Endothelial cell of umbilical vein (primary cell): ENCODE measurements around the gene MCTP1. TPM values are rescaled to one million over a fixed set of nuclear protein-coding genes. Genes with fewer than 3 reads are reported as not detected.

Experiments
- BruUV-seq: library from RNA; stranded (reverse); fragments of 400-500 nt; replicated peaks from 2 replicates; lab custom pipeline; 2021; lab: Mats Ljungman, UMichigan
- CTCF ChIA-PET: fragments of 300-600, 350-600 bp; sonication (Branson Sonifier 250); formaldehyde crosslinking; loops from one replicate; lab custom pipeline; 2021; ENCODE audit warnings: antibody characterized with exemption, inconsistent platforms; lab: Charles Lee
- POLR2A ChIA-PET: fragments of 300-600, 350-600 bp; sonication (Branson Sonifier 250); formaldehyde crosslinking; loops from one replicate; lab custom pipeline; 2021; ENCODE audit warnings: antibody characterized with exemption, inconsistent platforms; lab: Charles Lee
- DNase-seq: peaks from one replicate; pipeline ENCODE4 v3.0.0-alpha.2; 2011; ENCODE audit warnings: low read depth, low spot score
- FAIRE-seq: peaks from 2 replicates; lab custom pipeline; 2011; peaks lifted over from hg19 to GRCh38; lab: Jason Lieb, UNC
- H2AFZ ChIP-seq: 2 replicates; pipeline ENCODE4 v1.6.0; 2012; ENCODE audit warnings: low read depth, low read length, control low read depth, inconsistent platforms
- H3K27ac ChIP-seq: 2 replicates; pipeline ENCODE4 v1.5.1; 2011; ENCODE audit warnings: low read depth, mild to moderate bottlenecking, control low read depth, low read length, moderate library complexity; ENCODE audit not compliant: insufficient read depth
- H3K27me3 ChIP-seq, 2 experiments: 2 replicates each; pipeline versions ENCODE4 v1.6.0 to v1.6.1; 2011; ENCODE audit warnings: low read length in 2 of 2, mixed read lengths in 1 of 2; ENCODE audit not compliant: control insufficient read depth in 2 of 2, insufficient read depth in 2 of 2
- H3K36me3 ChIP-seq, 2 experiments: 2 replicates in 1 of 2; 3 replicates in 1 of 2; pipeline ENCODE4 v1.5.1; 2011; ENCODE audit warnings: low read length in 2 of 2, mild to moderate bottlenecking in 1 of 2, moderate library complexity in 1 of 2; ENCODE audit not compliant: control insufficient read depth in 2 of 2, insufficient read depth in 2 of 2; ENCODE audit errors: extremely low read depth in 1 of 2
- H3K4me1 ChIP-seq: 3 replicates; pipeline ENCODE4 v1.5.1; 2011; ENCODE audit warnings: mild to moderate bottlenecking, low read length; ENCODE audit not compliant: control insufficient read depth, insufficient read depth; ENCODE audit errors: extremely low read depth
- H3K4me2 ChIP-seq: 2 replicates; pipeline ENCODE4 v1.6.1; 2011; ENCODE audit warnings: low read length, control low read depth, mixed read lengths; ENCODE audit not compliant: insufficient read depth
- H3K4me3 ChIP-seq, 3 experiments: fragments of 200-600 bp in 1 of 3; sonication (generic), shearing (Covaris generic) in 1 of 3; replicated peaks in 1 of 3; 2 replicates each; pipeline ENCODE4 v1.5.1; 2011 to 2016; ENCODE audit warnings: control low read depth in 3 of 3, low read length in 3 of 3, mild to moderate bottlenecking in 2 of 3, inconsistent platforms in 1 of 3, low read depth in 1 of 3, moderate library complexity in 1 of 3; ENCODE audit not compliant: insufficient read depth in 1 of 3
- H3K79me2 ChIP-seq: 2 replicates; pipeline ENCODE4 v1.6.0; 2012; ENCODE audit warnings: low read length, inconsistent platforms; ENCODE audit not compliant: control insufficient read depth, insufficient read depth
- H3K9ac ChIP-seq: replicated peaks from 2 replicates; pipeline ENCODE3; 2011; ENCODE audit warnings: low read length, control low read depth; ENCODE audit not compliant: insufficient read depth; ENCODE audit errors: extremely low read depth
- H3K9me1 ChIP-seq: replicated peaks from 3 replicates; pipeline ENCODE4 v1.6.0; 2011; ENCODE audit warnings: mild to moderate bottlenecking, low read length; ENCODE audit not compliant: control insufficient read depth, insufficient read depth; ENCODE audit errors: extremely low read depth
- H3K9me3 ChIP-seq: replicated peaks from 2 replicates; pipeline ENCODE4 v1.5.1; 2012; ENCODE audit warnings: low read length, inconsistent platforms; ENCODE audit not compliant: control insufficient read depth, insufficient read depth
- H4K20me1 ChIP-seq: replicated peaks from 2 replicates; pipeline ENCODE3; 2011; ENCODE audit warnings: mild to moderate bottlenecking, low read length; ENCODE audit not compliant: control insufficient read depth, insufficient read depth; ENCODE audit errors: extremely low read depth
- EZH2 ChIP-seq: IDR thresholded peaks from 2 replicates; pipeline ENCODE4 v1.6.1; 2012; ENCODE audit warnings: borderline replicate concordance, low read depth, mild to moderate bottlenecking, moderate library complexity, low read length, inconsistent platforms; ENCODE audit not compliant: severe bottlenecking
- FOS ChIP-seq: IDR thresholded peaks from 2 replicates; pipeline ENCODE4 v1.6.1; 2011; ENCODE audit warnings: mild to moderate bottlenecking, low read length, moderate library complexity, borderline replicate concordance; ENCODE audit not compliant: insufficient read depth
- GATA2 ChIP-seq: IDR thresholded peaks from 2 replicates; pipeline ENCODE4 v1.7.0; 2011; ENCODE audit warnings: low read depth, mild to moderate bottlenecking, moderate library complexity, mixed read lengths, low read length; ENCODE audit not compliant: insufficient read length, insufficient read depth
- JUN ChIP-seq: IDR thresholded peaks from 2 replicates; pipeline ENCODE4 v1.6.1; 2011; ENCODE audit warnings: borderline replicate concordance, low read depth; ENCODE audit not compliant: insufficient read length, insufficient read depth
- MAX ChIP-seq: IDR thresholded peaks from 2 replicates; pipeline ENCODE4 v1.6.1; 2011; ENCODE audit not compliant: insufficient read depth, insufficient read length
- MYC ChIP-seq: IDR thresholded peaks from one replicate; pipeline ENCODE4 v1.6.1; 2011; ENCODE audit warnings: mild to moderate bottlenecking, low read depth, low read length
- POLR2AphosphoS5 ChIP-seq: IDR thresholded peaks from 2 replicates; pipeline ENCODE4 v1.6.1; 2012; ENCODE audit warnings: low read depth, mild to moderate bottlenecking, control low read depth, low read length, moderate library complexity; ENCODE audit not compliant: insufficient read depth
- dilution Hi-C: fragments of 300-500 bp; cut with MboI; formaldehyde crosslinking; loops from one replicate; pipeline ENCODE4 v1.15.0; 2019; ENCODE audit warnings: low sequenced_read_pairs; ENCODE audit not compliant: extremely low pct_ligation_motif_present
- intact Hi-C: fragments of 100-400 bp; cut with micrococcal nuclease; formaldehyde crosslinking; loops from one replicate; pipeline ENCODE4 v1.10.0; 2022
- polyA plus RNA-seq, 4 experiments: library from polyadenylated mRNA; depleted of rRNA in 3 of 4; stranded (reverse) in 3 of 4; unstranded in 1 of 4; fragments of >200 nt; gene quantifications; 2 replicates each; pipeline versions ENCODE4 v1.2.1 to v1.2.3, GENCODE V29; 2011 to 2012; ENCODE audit warnings: missing spikeins in 1 of 4
- total RNA-seq: library from RNA; stranded (reverse); gene quantifications from 2 replicates; pipeline ENCODE4 v1.2.3, GENCODE V29; 2021
- TF ChIP-seq, protein P1 (sequence below), 2 donors: IDR thresholded peaks; 1 replicate in 1 of 2; 2 replicates in 1 of 2; pipeline ENCODE4 v1.5.1; 2011; ENCODE audit warnings: low read length in 2 of 2, mild to moderate bottlenecking in 2 of 2, moderate library complexity in 2 of 2, control low read depth in 1 of 2, inconsistent platforms in 1 of 2, low read depth in 1 of 2; ENCODE audit not compliant: insufficient read depth in 1 of 2; ENCODE audit errors: extremely low read depth in 1 of 2

The MCTP1 gene
- total and polyA plus RNA-seq, 2 donors (not counting 3 experiments of a cell fraction or from before 2014, with no cell fraction given), result 79.3 to 203 TPM

DNA sequence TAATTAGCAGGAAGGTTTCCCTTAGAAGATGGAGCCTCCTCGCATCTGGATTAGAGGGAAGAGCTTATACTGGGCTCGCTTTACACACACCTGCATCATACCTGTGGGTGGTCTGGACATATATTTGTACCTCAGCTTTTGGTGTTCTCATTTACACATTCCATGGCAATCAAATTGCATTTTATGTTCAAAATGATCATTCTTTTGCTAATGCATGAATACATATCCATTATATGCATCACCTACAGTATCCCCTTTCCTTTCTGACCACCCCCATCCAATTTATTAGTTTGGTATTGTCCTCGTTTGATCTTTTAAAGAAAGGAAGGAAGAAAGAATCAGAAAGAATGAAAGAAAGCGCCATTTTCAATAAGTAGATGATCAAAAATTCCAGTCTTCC is 415.0 kb downstream of the MCTP1 start:
- no peak for TF ChIP-seq MYC
- TF ChIP-seq JUN, result no peak
- no peak for TF ChIP-seq EZH2
- TF ChIP-seq MAX, result no peak
- Histone ChIP-seq H3K9me3 (no peaks in the 10 kb centered on the region), H2AFZ (no peak overlapping the region), H3K4me1 (no peaks in the 10 kb centered on the region), H3K79me2 (no peaks in the 10 kb centered on the region), H3K4me2 (no peak overlapping the region), H3K36me3 (peaks cover 4 to 12% of the 10 kb centered on the region in 2 experiments), H3K4me3 (no peak overlapping the region), H3K27me3 (no peaks in the 10 kb centered on the region), H3K27ac (no peak overlapping the region), H4K20me1 (no peaks in the 10 kb centered on the region), H3K9me1 (no peaks in the 10 kb centered on the region), H3K9ac (no peak overlapping the region)
- intact Hi-C loops, result no loop called here
- ChIA-PET CTCF (interaction anchor here (1.1 kb wide), 1 partner anchor 20 kb away, joined by 4 read pairs; no protein-coding TSS in a partner anchor), POLR2A (no interaction called here)
- no TSS peak for BruUV-seq
- dilution Hi-C loops, result no loop called here
- no peak for FAIRE-seq
- no peak for DNase-seq

- Histone ChIP-seq H4K20me1 (no peaks in the 10 kb centered on the region), H3K4me3 (no peak overlapping the region), H3K9ac (no peak overlapping the region), H3K9me1 (no peaks in the 10 kb centered on the region), H3K9me3 (no peaks in the 10 kb centered on the region), H3K36me3 (peaks cover 3 to 8% of the 10 kb centered on the region in 2 experiments), H3K4me1 (no peaks in the 10 kb centered on the region), H3K4me2 (no peak overlapping the region), H3K27ac (no peak overlapping the region), H3K27me3 (no peaks in the 10 kb centered on the region), H3K79me2 (no peaks in the 10 kb centered on the region), H2AFZ (no peak overlapping the region)
- DNase-seq, result no peak
- POLR2A ChIA-PET, result no interaction called here
- no TSS peak for BruUV-seq
- FAIRE-seq, result no peak
- CTCF ChIA-PET, result no interaction called here
- intact Hi-C loops, result no loop called here
- dilution Hi-C loops, result no loop called here
- TF ChIP-seq, protein P1, sequence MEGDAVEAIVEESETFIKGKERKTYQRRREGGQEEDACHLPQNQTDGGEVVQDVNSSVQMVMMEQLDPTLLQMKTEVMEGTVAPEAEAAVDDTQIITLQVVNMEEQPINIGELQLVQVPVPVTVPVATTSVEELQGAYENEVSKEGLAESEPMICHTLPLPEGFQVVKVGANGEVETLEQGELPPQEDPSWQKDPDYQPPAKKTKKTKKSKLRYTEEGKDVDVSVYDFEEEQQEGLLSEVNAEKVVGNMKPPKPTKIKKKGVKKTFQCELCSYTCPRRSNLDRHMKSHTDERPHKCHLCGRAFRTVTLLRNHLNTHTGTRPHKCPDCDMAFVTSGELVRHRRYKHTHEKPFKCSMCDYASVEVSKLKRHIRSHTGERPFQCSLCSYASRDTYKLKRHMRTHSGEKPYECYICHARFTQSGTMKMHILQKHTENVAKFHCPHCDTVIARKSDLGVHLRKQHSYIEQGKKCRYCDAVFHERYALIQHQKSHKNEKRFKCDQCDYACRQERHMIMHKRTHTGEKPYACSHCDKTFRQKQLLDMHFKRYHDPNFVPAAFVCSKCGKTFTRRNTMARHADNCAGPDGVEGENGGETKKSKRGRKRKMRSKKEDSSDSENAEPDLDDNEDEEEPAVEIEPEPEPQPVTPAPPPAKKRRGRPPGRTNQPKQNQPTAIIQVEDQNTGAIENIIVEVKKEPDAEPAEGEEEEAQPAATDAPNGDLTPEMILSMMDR (IDR thresholded peaks at IDR 0.05; ENCODE audit: extremely low read depth in 1 of 2, insufficient read depth in 1 of 2, low read depth in 1 of 2, low read length in 2 of 2), result no peak
- TF ChIP-seq FOS, result no peak
- no peak for TF ChIP-seq MYC
- TF ChIP-seq GATA2, result no peak
- no peak for TF ChIP-seq EZH2
- no peak for TF ChIP-seq JUN
- TF ChIP-seq POLR2AphosphoS5, result no peak
These were observed 420.9 kb downstream of the MCTP1 start for GRCh38 chr5:94863951-94864350.
